RCC 7860 (cell line): ENCODE results near the gene ABHD14A.
A peak's percentile ranks its signal among the peaks of the same experiment; 100 is the strongest.
"Not testable (repeated sequence)": the region's sequence is repeated elsewhere in the genome, so short reads cannot be mapped to it uniquely, and the experiment has no call there.

Source experiments
- DNase-seq: peaks from one replicate; pipeline ENCODE4 v3.0.0-alpha.2; 2015; ENCODE audit warnings: low spot score
- FAIRE-seq: peaks from 2 replicates; lab custom pipeline; 2012; peaks lifted over from hg19 to GRCh38; lab: Jason Lieb, UNC

The ABHD14A gene

GRCh38 chr3:51990501-51990971 is 15.7 kb downstream of the ABHD14A start:
- FAIRE-seq, DNase-seq: not testable (repeated sequence)

DNA sequence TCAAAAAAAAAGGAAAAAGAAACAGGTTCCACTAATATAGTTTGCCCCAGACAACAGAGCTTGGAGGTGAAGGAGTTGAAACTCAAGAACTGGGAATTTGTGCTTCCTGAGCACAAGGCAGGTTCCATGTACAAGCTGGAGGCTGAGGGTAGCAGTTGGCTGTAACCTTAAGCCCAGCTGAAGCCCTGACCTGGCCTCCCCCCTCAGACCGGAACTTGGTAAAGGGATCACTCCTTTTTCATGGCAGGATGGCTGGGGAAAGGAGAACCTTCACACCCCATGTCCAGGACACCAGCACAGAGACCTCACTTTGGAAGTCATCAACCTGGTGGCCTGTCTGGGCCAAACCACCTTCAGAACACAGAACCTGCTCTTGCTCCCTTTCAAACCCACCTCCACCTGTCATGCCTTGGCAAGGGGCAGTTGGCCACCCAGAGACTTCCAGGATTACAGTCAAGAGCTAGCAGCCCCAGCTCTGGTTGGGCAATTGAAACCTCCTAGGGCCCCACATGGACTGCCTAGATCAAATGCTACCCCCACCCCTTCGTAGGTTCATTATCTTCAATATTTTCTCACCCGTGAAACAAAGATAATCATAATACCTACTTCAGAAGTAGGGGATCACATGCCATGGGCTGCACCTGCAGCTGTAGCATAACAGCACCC is 17.3 kb downstream of the ABHD14A start:
- FAIRE-seq (no peak), DNase-seq (no peak)

GRCh38 chr3:51993657-51994056 is 18.8 kb downstream of the ABHD14A start:
- DNase-seq, FAIRE-seq: not testable (repeated sequence)

GRCh38 chr3:51994530-51994929 is 19.7 kb downstream of the ABHD14A start:
- DNase-seq (no peak), FAIRE-seq (no peak)

GRCh38 chr3:51995346-51996163 is 20.7 kb downstream of the ABHD14A start, which contains the start of gene RPL29:
Gene RPL29, minus strand, starts transcription at chr3:51995895. Its CDS starts 434 bp downstream, at chr3:51995461.
- DNase-seq (peak; percentile 86), FAIRE-seq (peak; percentile 77)

DNA sequence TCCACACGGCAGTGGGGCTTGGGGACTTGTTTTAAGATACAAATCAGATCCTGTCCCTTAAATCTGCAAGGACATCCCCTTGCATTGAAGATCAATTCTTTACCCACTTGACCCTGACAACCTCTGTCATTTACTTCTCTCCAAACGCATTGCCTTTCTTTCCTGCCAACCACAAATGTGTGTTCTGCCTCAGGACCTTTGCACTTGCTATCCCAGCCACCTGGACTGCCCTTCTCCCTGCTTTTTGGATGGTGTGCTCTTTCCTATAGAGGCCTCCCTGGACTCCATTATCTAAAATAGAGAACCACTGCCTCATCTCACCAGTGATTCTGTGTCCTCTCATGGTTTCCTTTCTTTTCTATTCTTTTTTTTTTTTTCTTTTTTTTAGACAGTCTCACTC is 22.3 kb downstream of the ABHD14A start:
- no peak for FAIRE-seq

DNA sequence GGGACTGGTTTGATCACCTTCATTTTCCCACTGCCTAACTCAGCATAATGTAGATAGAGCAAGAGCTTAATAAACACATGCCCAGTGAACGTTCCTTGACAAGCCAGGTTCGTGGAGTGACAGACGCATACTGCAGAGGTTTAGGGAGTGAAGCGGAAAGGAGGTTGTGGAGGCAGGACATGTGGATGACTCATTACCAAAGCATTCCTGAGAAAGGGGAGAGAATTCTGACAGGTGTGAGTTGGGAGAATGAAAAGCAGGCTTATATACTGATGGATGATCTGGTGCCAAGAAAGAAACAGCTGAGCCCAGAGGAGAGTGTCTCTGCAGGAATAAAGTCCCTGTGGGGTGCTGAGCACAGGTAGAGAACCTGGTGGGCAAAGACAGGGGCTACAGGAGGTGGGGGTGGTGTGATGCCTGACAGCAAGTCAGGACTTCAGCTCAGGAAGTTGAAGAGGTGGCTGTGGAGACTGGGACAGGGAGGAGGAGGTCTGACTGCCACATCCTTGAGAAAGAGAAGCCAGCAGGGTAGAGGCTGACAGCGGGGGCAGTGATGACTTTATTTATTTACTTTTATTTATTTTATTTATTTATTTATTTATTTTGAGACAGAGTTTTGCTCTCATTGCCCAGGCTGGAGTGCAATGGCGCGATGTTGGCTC is 23.2 kb downstream of the ABHD14A start:
- DNase-seq, result peak; percentile 63
- no peak for FAIRE-seq

More for the DNA sequence above, 22.3 kb downstream of the ABHD14A start:
- no peak for DNase-seq

GRCh38 chr3:51998774-51999173 is 23.9 kb downstream of the ABHD14A start:
- DNase-seq (no peak), FAIRE-seq (no peak)

DNA sequence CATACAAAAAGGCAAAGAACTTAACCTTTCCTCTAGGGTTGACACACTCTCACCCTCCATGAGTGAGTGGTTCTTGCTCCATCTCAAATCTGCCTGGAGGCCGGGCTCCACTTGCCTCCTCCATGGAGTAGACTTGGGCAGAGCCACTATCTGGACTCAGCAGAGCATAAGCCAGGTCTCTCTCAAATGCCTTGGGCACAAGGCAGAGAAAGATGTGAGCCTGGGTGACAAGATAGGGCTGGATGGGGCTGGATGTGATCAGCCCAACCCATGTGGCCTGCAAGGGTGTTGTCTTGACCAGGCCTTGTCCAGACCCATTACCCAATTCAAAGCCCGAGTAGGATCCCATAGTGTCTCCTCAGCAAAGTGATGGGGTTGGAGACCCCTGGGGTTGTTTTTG is 25.0 kb downstream of the ABHD14A start:
- no peak for FAIRE-seq
- DNase-seq, result no peak

DNA sequence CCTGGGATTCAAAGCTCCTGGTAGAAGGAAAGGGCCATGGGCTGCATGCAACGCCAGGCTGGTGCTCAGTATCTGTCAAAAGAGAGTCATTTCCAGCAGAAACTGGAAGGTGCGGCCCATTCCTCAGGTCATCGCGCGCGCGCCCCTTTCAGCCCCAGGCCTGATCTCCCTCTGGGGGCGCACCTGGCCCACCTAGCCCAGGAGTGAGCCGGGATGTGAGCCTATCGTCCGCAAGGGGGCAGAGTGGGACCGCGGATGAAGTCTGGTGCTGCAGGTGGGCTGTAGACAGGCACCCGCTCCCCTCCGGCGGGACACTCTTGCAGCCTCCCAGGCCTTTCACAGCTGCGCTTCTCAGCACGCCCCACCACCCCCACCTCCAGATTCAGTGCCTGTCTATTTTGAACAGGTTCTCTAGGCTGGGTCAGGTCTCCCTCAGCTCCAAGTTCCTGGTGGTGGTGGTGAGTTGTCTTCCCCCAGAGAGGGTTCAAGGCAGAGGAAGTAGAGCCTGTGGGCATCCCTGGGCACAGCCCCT is 26.6 kb downstream of the ABHD14A start:
- DNase-seq (peak; percentile 44), FAIRE-seq (no peak)

GRCh38 chr3:52002748-52003147 is 27.9 kb downstream of the ABHD14A start:
- FAIRE-seq (no peak), DNase-seq (no peak)

DNA sequence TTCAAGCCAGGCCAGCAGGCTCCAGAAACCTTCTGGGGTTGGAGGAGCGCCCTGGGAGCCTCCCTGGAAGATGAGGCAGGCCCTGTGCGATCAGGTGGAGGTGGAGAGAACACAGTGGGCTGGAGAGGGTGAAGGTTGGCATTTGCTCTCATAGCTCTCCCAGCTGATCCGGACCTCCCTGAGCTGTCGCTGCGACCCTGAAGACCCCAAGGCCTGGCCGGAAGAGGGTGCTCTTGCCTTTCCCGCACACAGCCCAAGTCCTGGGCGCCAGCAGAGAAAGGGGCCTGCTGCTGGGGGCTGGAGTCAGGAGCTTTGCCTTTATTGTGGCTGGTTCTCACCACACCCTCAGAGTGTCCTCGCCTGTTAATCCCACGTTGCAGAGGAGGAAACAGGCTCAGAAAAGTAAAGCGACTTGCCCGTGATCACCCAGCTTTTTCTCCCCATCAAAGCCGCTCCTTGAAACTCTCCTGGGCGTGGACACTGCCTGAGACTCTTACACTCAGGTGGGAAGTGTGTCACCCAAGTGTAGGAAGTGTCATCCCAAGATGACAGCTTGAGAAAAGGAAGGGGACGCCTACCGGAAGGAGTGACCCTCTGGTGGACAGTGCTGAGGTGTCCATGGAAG is 29.4 kb downstream of the ABHD14A start:
- no peak for DNase-seq
- no peak for FAIRE-seq

DNA sequence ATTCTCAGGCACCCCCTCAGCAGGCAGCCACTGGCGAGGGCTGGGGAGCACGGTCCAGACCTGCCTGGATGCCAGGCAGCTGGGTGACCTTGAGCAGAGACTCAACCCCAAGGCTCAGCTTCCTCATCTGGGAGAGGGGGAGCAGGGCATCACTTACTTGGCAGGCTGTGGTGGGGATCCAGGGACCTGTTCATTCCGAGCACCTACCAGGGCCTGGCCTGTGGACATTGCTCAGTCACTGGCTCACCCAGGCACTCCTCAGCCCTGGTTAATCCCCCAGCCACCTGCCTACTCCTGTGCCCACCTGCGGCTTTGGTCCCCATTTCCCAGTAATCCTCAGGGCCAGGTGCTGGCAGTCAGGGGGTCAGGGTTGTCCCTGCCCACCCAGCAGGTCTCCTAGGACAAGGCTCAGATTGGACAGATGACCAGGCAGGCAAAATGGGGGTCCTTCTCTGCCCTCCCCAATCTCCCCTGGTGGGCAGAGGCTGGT is 30.1 kb downstream of the ABHD14A start:
- DNase-seq (no peak), FAIRE-seq (no peak)

- DNase-seq, result no peak
Measured at GRCh38 chr3:52005571-52005986, 30.7 kb downstream of the ABHD14A start.

DNA sequence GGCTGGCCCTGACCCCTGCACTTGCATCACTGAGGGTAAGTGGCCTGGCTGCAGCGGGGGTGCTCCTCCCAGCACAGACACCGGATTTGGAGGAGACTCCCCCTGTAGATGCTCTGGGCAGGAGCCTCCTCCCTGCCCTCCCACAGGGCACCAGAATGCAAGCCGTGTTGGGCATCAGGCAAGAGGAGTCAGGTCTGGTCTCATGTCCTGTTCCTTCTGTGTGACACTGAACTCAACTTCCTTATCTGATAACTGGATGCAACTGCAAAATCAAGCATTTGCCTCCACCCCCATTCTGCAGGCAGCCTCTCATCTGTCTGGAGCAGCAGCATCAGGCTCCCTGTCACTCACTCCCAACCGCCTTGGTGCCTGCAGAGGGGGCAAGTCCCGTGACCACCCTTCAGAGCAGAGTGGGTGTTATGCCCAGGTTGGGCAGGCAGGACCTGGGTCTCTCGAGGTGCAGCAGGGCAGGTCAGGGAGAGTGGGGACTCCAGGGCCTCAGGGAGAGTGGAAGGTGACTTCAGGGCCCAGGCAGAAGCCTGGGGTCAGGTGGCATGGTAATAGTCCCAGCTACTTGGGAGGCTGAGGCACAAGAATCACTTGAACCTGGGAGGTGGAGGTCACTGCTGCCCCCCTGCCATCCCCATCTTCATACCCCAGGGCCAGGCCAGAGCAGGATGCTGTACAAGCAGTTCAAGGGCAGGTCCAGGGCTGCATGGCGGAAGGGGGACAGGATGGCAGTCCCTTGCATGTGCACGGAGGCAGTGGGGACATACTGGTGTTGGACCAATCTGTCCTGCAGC is 31.4 kb downstream of the ABHD14A start:
- DNase-seq (no peak), FAIRE-seq (no peak)

More at GRCh38 chr3:52005571-52005986, 30.7 kb downstream of the ABHD14A start:
- no peak for FAIRE-seq

GRCh38 chr3:52006820-52007133 is 31.9 kb downstream of the ABHD14A start:
- no peak for FAIRE-seq

DNA sequence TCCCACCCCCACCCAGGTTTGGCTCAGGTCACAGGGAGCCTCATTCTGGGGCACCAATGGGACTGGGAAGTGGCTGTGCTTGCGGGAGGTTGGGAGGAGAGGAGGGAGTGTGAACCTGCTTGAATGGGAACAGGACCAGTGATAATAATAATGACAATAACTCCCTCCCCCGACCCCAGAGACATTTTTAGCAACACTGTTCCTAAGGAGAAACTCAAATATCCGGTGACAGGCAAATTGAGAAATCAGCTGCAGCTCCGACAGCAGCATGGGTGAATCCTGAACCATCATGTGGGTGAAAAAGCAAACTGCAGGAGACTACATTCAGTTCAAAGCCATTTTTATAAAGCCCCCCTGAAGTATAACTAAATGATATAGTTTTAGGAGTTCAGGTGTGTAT is 32.4 kb downstream of the ABHD14A start:
- DNase-seq (no peak), FAIRE-seq (no peak)

More at GRCh38 chr3:52006820-52007133, 31.9 kb downstream of the ABHD14A start:
- DNase-seq, result no peak

GRCh38 chr3:52010431-52010830 is 35.6 kb downstream of the ABHD14A start:
- FAIRE-seq (no peak), DNase-seq (no peak)

- FAIRE-seq (no peak), DNase-seq (no peak)
Measured at GRCh38 chr3:52012699-52013098, 37.8 kb downstream of the ABHD14A start.
